ENCODE measurements around the gene SP8.

SP8 gene

GRCh38 chr7:20777377-20778062 is 9.2 kb downstream of the SP8 start:
- DNase-seq (ENCODE audit: low read depth in 1 of 2, low spot score in 1 of 2), result no peak
- in situ Hi-C loops (cut with HindIII; ENCODE audit: low pct_unique_long_range_greater_than_20kb, low sequenced_read_pairs), result no loop called here
- TF ChIP-seq JUND (IDR thresholded peaks at IDR 0.05; ENCODE audit: low read depth), result no peak

- no peak for DNase-seq (ENCODE audit: low read depth in 1 of 2, low spot score in 1 of 2)
- in situ Hi-C loops (cut with HindIII; ENCODE audit: low pct_unique_long_range_greater_than_20kb, low sequenced_read_pairs), result no loop called here
- TF ChIP-seq JUND (IDR thresholded peaks at IDR 0.05; ENCODE audit: low read depth), result no peak
Observed at GRCh38 chr7:20776942-20777341, 9.7 kb downstream of the SP8 start.

GRCh38 chr7:20776214-20776911 is 10.3 kb downstream of the SP8 start:
- in situ Hi-C loops (cut with HindIII; ENCODE audit: low pct_unique_long_range_greater_than_20kb, low sequenced_read_pairs), result no loop called here
- no peak for DNase-seq (ENCODE audit: low read depth in 1 of 2, low spot score in 1 of 2)
- TF ChIP-seq JUND (IDR thresholded peaks at IDR 0.05; ENCODE audit: low read depth), result no peak

- in situ Hi-C loops (cut with HindIII; ENCODE audit: low pct_unique_long_range_greater_than_20kb, low sequenced_read_pairs), result no loop called here
- no peak for DNase-seq (ENCODE audit: low read depth in 1 of 2, low spot score in 1 of 2)
- no peak for TF ChIP-seq JUND (IDR thresholded peaks at IDR 0.05; ENCODE audit: low read depth)
Observed at GRCh38 chr7:20754001-20754400, 32.7 kb downstream of the SP8 start.

- no peak for TF ChIP-seq JUND (IDR thresholded peaks at IDR 0.05; ENCODE audit: low read depth)
- in situ Hi-C loops (cut with HindIII; ENCODE audit: low pct_unique_long_range_greater_than_20kb, low sequenced_read_pairs), result no loop called here
- no peak for DNase-seq (ENCODE audit: low read depth in 1 of 2, low spot score in 1 of 2)
Observed at GRCh38 chr7:20749906-20750305, 36.8 kb downstream of the SP8 start.

GRCh38 chr7:20748853-20749252 is 37.8 kb downstream of the SP8 start:
- TF ChIP-seq JUND (IDR thresholded peaks at IDR 0.05; ENCODE audit: low read depth), result no peak
- DNase-seq (ENCODE audit: low read depth in 1 of 2, low spot score in 1 of 2), result no peak
- in situ Hi-C loops (cut with HindIII; ENCODE audit: low pct_unique_long_range_greater_than_20kb, low sequenced_read_pairs), result no loop called here

- DNase-seq (ENCODE audit: low read depth in 1 of 2, low spot score in 1 of 2), result no peak
- in situ Hi-C loops (cut with HindIII; ENCODE audit: low pct_unique_long_range_greater_than_20kb, low sequenced_read_pairs), result no loop called here
- no peak for TF ChIP-seq JUND (IDR thresholded peaks at IDR 0.05; ENCODE audit: low read depth)
Observed at GRCh38 chr7:20747001-20747400, 39.7 kb downstream of the SP8 start.

GRCh38 chr7:20745702-20746101 is 41.0 kb downstream of the SP8 start:
- no peak for TF ChIP-seq JUND (IDR thresholded peaks at IDR 0.05; ENCODE audit: low read depth)
- no peak for DNase-seq (ENCODE audit: low read depth in 1 of 2, low spot score in 1 of 2)
- in situ Hi-C loops (cut with HindIII; ENCODE audit: low pct_unique_long_range_greater_than_20kb, low sequenced_read_pairs), result no loop called here

- peak in 1 of 2 experiments; percentile 60 for DNase-seq (ENCODE audit: low read depth in 1 of 2, low spot score in 1 of 2)
- in situ Hi-C loops (cut with HindIII; ENCODE audit: low pct_unique_long_range_greater_than_20kb, low sequenced_read_pairs), result no loop called here
- no peak for TF ChIP-seq JUND (IDR thresholded peaks at IDR 0.05; ENCODE audit: low read depth)
Observed at GRCh38 chr7:20744954-20745446, 41.7 kb downstream of the SP8 start.

- no peak for DNase-seq (ENCODE audit: low read depth in 1 of 2, low spot score in 1 of 2)
- TF ChIP-seq JUND (IDR thresholded peaks at IDR 0.05; ENCODE audit: low read depth), result no peak
- in situ Hi-C loops (cut with HindIII; ENCODE audit: low pct_unique_long_range_greater_than_20kb, low sequenced_read_pairs), result no loop called here
Observed at GRCh38 chr7:20742913-20743312, 43.8 kb downstream of the SP8 start.

GRCh38 chr7:20741801-20742200 is 44.9 kb downstream of the SP8 start:
- TF ChIP-seq JUND (IDR thresholded peaks at IDR 0.05; ENCODE audit: low read depth), result no peak
- in situ Hi-C loops (cut with HindIII; ENCODE audit: low pct_unique_long_range_greater_than_20kb, low sequenced_read_pairs), result no loop called here

GRCh38 chr7:20738518-20739481 is 47.9 kb downstream of the SP8 start:
- no peak for TF ChIP-seq JUND (IDR thresholded peaks at IDR 0.05; ENCODE audit: low read depth)
- DNase-seq (ENCODE audit: low read depth in 1 of 2, low spot score in 1 of 2), result no peak
- in situ Hi-C loops (cut with HindIII; ENCODE audit: low pct_unique_long_range_greater_than_20kb, low sequenced_read_pairs), result no loop called here

More at GRCh38 chr7:20741801-20742200, 44.9 kb downstream of the SP8 start:
- DNase-seq (ENCODE audit: low read depth in 1 of 2, low spot score in 1 of 2), result no peak
